Omental fat pad (tissue), 4 donors: ENCODE data around the gene USP43. TPM values are rescaled to one million over a fixed set of nuclear protein-coding genes. Genes with fewer than 3 reads are reported as not detected.

ENCODE experiments used
- ATAC-seq: fragments of 150-250 bp; one replicate; pipeline ENCODE4 v1.9.1; 2016; ENCODE audit warnings: mild to moderate bottlenecking, moderate library complexity; ENCODE audit not compliant: low FRiP score
- DNase-seq: peaks from one replicate; pipeline ENCODE4 v3.0.0-alpha.2; 2019; ENCODE audit warnings: low spot score
- total RNA-seq, 4 donors: library from RNA; depleted of rRNA; stranded (reverse); fragments of >200 nt; gene quantifications; one replicate each; pipeline ENCODE4 v1.1.0, GENCODE V29; 2016
- TF ChIP-seq, protein P1 (sequence below), 3 donors: fragments of 450-650 bp; IDR thresholded peaks; one replicate each; pipeline ENCODE4 v1.5.1; 2016 to 2017; ENCODE audit warnings: antibody characterized with exemption in 3 of 3, mild to moderate bottlenecking in 3 of 3, moderate library complexity in 2 of 3

The USP43 gene
- total RNA-seq, 4 donors from 2014 or later: 0.72 to 1.3 (median 0.88) TPM; not detected in 1

DNA sequence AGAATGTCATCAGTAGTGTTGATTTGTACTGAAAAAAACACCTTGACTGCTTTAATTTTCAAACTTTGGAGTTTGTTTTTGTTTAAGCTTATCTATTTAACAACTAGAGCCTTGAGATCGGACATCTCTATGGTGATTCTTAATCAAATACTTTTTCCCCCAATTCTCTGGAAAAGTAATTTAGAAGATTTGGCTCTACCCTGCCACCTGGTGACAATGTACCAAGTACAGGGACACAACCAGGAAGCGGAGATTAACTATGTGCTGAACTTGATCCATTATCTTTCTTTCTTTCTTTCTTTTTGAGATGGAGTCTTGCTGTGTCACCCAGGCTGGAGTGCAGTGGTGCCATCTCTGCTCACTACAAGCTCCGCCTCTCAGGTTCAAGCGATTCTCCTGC is 30.8 kb downstream of the USP43 start:
- TF ChIP-seq, protein P1, sequence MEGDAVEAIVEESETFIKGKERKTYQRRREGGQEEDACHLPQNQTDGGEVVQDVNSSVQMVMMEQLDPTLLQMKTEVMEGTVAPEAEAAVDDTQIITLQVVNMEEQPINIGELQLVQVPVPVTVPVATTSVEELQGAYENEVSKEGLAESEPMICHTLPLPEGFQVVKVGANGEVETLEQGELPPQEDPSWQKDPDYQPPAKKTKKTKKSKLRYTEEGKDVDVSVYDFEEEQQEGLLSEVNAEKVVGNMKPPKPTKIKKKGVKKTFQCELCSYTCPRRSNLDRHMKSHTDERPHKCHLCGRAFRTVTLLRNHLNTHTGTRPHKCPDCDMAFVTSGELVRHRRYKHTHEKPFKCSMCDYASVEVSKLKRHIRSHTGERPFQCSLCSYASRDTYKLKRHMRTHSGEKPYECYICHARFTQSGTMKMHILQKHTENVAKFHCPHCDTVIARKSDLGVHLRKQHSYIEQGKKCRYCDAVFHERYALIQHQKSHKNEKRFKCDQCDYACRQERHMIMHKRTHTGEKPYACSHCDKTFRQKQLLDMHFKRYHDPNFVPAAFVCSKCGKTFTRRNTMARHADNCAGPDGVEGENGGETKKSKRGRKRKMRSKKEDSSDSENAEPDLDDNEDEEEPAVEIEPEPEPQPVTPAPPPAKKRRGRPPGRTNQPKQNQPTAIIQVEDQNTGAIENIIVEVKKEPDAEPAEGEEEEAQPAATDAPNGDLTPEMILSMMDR (IDR thresholded peaks at IDR 0.05): no peak
- ATAC-seq: no peak
- no peak for DNase-seq

DNA sequence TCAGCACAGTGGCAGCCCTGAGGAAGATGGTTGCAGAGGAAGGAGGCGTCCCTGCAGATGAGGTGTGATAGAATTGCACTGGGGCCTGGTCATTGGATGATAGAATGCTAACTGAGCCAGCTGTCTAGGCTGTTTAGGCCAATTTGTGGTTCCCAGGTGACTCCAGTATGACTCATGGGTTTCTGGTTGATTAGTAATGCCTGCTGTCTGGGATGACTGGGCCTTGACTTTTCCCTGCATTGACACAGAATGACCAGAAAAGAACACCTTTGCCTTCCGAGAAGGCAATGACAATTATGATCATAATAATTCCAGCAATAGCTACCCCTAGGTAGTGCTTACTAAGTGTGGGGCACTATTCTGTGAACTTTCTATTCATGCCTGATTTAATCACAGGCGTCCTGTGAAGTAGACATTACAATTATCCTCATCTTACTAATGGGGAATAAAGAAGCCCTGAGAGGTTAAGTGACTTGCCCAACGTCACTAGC is 31.5 kb downstream of the USP43 start:
- ATAC-seq: no peak
- no peak for DNase-seq
- TF ChIP-seq, protein P1 (IDR thresholded peaks at IDR 0.05): no peak

DNA sequence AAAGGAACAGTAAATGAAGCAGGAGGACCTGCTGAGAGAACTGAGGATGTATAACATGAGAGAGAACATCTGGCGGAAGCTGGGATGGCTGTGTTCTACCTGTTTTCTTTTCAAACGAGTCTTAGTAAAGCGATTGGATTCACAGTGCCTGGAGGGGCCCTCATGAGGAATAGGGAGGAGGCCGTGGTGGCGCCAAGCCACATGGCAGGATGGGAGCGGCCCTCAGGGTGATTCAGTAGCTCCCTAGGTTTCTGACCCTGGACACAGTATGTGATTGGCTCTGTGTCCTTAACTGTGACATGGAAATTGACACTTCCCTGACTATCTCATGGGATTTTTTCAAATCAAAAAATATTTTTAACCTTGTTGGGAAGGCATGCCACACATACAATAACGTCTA is 32.1 kb downstream of the USP43 start:
- TF ChIP-seq, protein P1 (IDR thresholded peaks at IDR 0.05): no peak
- ATAC-seq (no peak), DNase-seq (no peak)

DNA sequence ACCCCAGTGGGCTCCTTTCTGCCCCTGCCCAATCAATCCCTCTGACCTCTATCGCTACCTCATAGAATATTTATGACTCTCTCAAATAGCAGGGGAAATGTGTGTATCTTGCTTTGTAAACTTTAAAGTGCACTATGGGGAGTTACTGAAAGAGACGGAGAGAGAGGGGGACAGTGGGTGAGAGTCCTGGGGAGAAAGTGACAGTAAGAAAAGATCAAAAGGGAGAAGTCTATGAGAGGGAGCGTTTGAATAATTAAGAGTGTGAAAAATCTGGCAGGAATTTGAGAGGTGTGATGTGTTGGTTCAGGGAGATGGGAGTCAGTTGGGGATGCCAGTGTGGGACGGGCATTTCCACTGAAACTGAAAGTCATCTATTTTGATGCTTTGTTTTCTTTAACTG is 32.6 kb downstream of the USP43 start:
- TF ChIP-seq, protein P1 (IDR thresholded peaks at IDR 0.05): no peak
- ATAC-seq (no peak), DNase-seq (no peak)

DNA sequence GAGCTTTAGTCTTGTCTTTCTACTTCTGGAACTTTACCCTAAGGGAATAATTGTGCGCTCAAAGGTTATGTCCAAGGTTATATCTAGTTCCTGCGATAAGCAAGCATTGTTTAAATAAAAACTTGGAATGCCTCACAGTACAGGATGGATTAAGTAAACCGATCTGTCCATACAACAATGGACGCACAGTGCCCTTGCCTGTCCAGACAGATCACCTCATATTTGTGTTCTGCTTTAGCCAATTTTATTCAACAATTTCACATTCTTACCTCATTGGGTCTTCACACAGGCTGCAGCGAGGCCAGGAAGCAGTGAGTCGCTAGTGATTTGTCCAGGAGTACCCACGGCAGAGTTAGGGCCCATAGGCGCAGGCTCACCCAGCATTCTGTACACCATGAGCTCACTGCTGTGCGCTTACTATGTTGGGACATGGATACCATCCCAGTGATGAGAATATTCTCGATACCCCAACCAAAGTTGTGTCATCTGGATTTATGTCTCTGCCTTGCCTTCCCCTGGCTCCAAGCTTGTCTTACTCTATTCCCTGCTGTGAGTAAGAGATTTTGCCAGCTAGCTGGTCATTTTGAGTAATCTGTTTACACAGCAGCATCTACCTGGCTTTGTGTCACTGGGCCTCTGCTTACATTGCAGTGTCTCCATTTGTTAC is 39.8 kb downstream of the USP43 start:
- ATAC-seq (no peak), DNase-seq (no peak)
- TF ChIP-seq, protein P1 (IDR thresholded peaks at IDR 0.05): no peak

DNA sequence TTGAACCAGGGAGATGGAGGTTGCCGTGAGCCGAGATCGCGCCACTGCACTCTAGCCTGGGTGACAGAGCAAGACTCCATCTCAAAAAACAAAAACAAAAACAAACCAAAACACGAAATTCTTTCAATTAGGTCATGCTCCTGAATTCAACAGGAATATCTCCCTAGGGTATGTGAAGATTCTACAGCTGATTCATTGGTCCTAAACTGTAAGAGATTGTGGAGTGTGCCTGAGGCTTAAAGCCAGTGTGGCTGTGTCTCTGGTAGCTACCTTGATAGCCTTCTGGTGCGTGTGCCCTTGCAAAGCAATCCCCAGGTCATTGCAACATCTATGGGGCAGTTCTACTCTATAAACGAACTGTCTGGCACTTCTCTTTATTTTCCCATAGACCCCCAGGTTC is 48.4 kb downstream of the USP43 start:
- DNase-seq (no peak), ATAC-seq (no peak)
- TF ChIP-seq, protein P1 (IDR thresholded peaks at IDR 0.05): no peak
